Stomach smooth muscle (tissue), 2 donors: ENCODE results near the gene BCAP31.
"Not testable (repeated sequence)": the region's sequence is repeated elsewhere in the genome, so short reads cannot be mapped to it uniquely, and the experiment has no call there.

Source experiments
- H3K27ac ChIP-seq: one replicate; pipeline ENCODE4 v1.7.0; 2013; ENCODE audit warnings: mild to moderate bottlenecking, low read length, inconsistent platforms
- H3K27me3 ChIP-seq, 2 donors: one replicate each; pipeline ENCODE4 v1.7.0; 2013; ENCODE audit warnings: low read length in 2 of 2; ENCODE audit not compliant: insufficient read depth in 2 of 2, control insufficient read depth in 1 of 2
- H3K36me3 ChIP-seq, 2 donors: one replicate each; pipeline ENCODE4 v1.7.0; 2013; ENCODE audit warnings: low read length in 2 of 2; ENCODE audit not compliant: control insufficient read depth in 2 of 2, insufficient read depth in 2 of 2
- H3K4me1 ChIP-seq: one replicate; pipeline ENCODE4 v1.7.0; 2013; ENCODE audit warnings: low read length; ENCODE audit not compliant: control insufficient read depth, insufficient read depth
- H3K4me3 ChIP-seq, 2 donors: one replicate each; pipeline ENCODE4 v1.7.0; 2013; ENCODE audit warnings: low read length in 2 of 2
- H3K9ac ChIP-seq, 2 donors: one replicate each; pipeline ENCODE4 v1.7.0; 2013; ENCODE audit warnings: low read length in 2 of 2, mild to moderate bottlenecking in 1 of 2
- H3K9me3 ChIP-seq, 2 donors: one replicate each; pipeline ENCODE4 v1.7.0; 2013; ENCODE audit warnings: low read length in 2 of 2; ENCODE audit not compliant: control insufficient read depth in 2 of 2
- donor health status: healthy.
- donor health status: Pancreatic carcinoma.

BCAP31 gene

DNA sequence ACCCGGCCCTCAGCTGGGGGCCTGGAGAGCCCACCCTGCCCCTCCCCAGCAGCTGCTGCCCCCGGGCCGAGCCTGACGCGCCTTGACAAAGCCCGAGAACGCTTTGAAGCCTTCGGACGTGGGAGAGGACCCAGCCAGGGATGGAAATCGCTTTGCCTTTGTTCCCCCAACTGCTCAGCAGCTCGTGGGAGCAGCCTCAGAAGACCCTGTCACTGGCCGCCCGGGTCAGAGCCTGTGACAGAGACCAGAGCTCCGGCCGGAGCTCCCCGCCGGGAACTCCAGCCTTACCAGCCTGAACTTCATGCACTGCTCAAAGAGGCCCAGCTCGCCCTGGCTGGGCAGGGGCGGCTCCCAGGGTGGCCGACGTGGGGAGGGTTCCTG is 39.0 kb downstream of the BCAP31 start:
- Histone ChIP-seq H3K27me3 (peaks cover 0 to 2% of the 10 kb centered on the region in 2 donors), H3K27ac (no peak overlapping the region), H3K9me3 (no peaks in the 10 kb centered on the region), H3K9ac (no peak overlapping the region), H3K36me3 (no peaks in the 10 kb centered on the region), H3K4me3 (no peak overlapping the region), H3K4me1 (peaks cover 6% of the 10 kb centered on the region)

DNA sequence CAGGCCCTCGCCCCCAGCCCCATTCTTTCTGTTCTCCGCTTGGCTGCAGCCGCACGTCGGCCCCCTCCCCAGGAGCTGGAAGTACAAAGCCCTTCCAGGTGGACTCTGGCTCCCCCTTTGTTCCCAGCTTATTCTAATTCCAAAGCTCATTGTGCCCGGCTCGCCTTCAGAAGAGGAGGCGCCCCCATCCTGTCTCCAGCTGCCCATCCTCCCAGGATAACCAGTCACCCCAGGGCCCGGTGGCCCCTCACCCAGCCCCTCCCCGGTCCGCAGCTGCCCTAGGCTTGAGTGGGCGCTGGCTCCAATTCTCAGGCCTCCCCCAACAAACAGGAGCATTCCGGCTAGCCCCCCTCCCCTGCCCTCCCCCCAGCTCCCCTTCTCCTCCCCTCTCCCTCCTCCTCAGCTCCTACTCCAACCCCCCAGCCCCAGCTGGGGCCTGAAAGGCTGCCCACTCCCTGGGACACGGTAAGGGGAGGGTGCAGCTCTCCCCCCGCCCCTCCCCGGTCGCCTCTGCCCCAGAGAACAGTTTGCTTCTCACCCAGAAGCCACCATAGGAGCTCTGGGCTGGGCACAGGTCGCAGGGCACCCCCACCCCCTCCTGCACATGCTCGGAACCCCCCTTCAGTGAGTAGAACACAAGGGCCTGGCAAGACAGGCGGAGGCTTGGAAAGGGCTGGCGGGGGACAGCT is 39.6 kb downstream of the BCAP31 start:
- Histone ChIP-seq H3K9ac (no peak overlapping the region), H3K27me3 (peaks cover 0 to 4% of the 10 kb centered on the region in 2 donors), H3K27ac (no peak overlapping the region), H3K36me3 (no peaks in the 10 kb centered on the region), H3K9me3 (no peaks in the 10 kb centered on the region), H3K4me1 (peaks cover 2% of the 10 kb centered on the region), H3K4me3 (no peak overlapping the region)

DNA sequence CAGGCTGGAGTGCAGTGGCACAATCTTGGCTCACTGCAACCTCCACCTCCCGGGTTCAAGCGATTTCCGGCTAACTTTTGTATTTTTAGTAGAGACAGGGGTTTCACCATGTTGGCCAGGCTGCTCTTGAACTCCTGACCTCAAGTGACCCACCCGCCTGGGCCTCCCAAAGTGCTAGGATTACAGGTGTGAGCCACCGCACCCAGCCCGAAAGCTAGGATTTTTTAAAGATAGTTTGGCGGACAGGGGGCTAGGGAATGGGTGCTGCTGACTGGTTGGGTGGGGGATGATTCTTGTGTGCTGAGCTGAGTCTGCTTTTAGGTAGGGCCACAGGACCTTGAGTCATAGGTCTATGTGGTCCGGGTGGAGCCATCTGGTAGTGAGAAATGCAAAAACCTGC is 40.7 kb downstream of the BCAP31 start:
- not testable (repeated sequence) for H3K27ac ChIP-seq, H3K4me1 ChIP-seq, H3K4me3 ChIP-seq, H3K9ac ChIP-seq, H3K27me3 ChIP-seq, H3K36me3 ChIP-seq, H3K9me3 ChIP-seq

GRCh38 chrX:153681175-153681574 is 43.0 kb downstream of the BCAP31 start:
- H3K27me3 ChIP-seq = peaks cover 0 to 4% of the 10 kb centered on the region in 2 donors
- no peaks in the 10 kb centered on the region for H3K4me1 ChIP-seq
- no peaks in the 10 kb centered on the region for H3K36me3 ChIP-seq
- H3K4me3 ChIP-seq = no peak overlapping the region
- H3K9ac ChIP-seq = no peak overlapping the region
- H3K27ac ChIP-seq = no peak overlapping the region
- H3K9me3 ChIP-seq = no peaks in the 10 kb centered on the region

GRCh38 chrX:153674219-153674851 is 49.9 kb downstream of the BCAP31 start:
- H3K9ac ChIP-seq = no peak overlapping the region
- peaks cover 13% of the 10 kb centered on the region for H3K4me1 ChIP-seq
- peak overlapping the region; percentile 41 for H3K27ac ChIP-seq
- H3K36me3 ChIP-seq = no peaks in the 10 kb centered on the region
- no peaks in the 10 kb centered on the region for H3K9me3 ChIP-seq
- peaks cover 0 to 1% of the 10 kb centered on the region in 2 donors for H3K27me3 ChIP-seq
- peak overlapping the region in 1 of 2 donors; percentile 29 for H3K4me3 ChIP-seq

DNA sequence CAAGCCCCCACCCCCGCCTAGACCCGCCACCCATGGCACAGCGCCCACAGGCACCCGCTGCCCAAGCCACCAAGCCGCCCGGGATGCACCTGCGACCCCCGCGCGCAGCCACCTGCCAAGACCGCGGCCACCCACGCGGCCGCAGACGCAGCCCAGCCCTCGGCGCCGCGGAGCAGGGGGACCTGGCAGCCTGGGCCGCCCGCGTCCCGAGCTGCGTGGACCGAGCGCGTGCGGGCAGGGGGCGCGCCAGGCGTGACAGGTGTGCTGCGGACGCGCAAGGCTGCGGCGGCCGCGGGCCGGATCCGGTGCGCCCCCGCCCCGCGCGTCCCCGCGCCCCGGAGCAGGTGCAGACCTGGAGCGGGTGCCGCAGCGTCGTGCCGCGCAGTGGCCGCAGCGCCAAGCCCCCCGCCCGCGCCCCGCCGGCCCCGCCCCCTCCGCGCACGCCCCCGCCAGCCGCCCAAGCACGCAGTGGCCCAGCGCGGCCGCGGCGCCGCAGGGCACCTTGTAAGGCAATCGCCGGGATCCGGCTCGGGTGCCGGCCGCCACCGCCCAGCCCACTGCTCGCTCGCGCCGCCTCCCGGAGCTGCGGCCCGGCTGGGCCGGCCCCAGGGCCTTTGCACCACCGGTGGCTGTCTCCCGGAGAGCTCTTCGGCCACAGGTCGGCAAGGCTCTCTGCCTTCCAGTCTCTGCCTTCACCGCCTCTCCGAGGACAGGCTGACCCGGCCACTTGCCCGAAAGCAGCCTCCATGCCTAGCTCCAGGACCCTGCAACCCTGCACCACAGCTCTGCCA is 50.6 kb downstream of the BCAP31 start, which contains the start of gene PNCK:
Gene PNCK, minus strand, starts transcription at position 386 of the 791 bp plus-strand sequence. CDS start 737 bp downstream, outside the sequence.
- Histone ChIP-seq H3K36me3 (no peaks in the 10 kb centered on the region), H3K27ac (peak within 1 kb of the TSS; percentile 41), H3K9me3 (no peaks in the 10 kb centered on the region), H3K9ac (peak within 1 kb of the TSS; percentile 21 to 45), H3K4me1 (peaks cover 18% of the 10 kb centered on the region), H3K27me3 (peaks cover 0 to 3% of the 10 kb centered on the region in 2 donors), H3K4me3 (peak within 1 kb of the TSS; percentile 57 to 69)

DNA sequence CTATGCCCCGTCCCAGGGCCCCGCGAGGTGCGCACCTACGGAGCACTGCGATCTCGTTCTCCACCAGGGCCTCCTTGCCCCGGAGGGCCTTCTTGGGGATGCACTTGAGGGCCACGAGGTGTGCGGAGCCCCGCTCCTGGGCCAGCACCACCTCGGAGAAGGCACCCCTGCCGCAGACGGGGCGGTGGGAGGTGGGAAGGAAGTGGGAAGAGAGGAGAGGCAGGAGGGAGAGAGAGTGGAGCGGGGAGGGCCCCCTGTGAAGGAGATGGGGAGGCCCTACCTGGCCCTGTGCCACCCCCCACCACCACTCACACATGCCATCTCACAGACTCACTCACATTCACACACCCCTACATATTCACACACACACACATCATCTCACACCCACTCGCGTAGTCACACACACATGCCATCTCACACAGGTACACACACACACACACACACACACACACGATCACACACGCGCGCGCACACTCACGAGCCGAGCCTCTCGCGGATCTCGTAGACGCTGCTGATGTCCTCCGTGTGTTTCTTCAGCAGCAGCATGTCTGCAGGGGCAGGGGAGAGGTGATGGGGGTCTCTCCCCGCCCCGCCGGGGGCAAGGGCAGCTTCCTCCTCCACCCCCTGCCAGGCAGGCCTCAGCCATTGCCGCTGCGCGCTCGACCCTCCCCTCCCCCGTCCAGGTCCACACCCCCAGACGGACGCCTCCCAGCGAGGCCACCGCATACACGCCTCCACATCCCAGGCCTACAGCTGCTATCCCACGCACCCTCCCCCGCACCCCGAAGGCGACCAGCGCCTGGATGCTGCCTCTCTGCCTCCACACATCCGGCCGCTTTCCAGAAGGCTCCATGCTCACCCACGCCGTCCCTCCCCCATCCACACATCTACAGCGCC is 51.4 kb downstream of the BCAP31 start:
- peaks cover 0 to 3% of the 10 kb centered on the region in 2 donors for H3K27me3 ChIP-seq
- no peaks in the 10 kb centered on the region for H3K36me3 ChIP-seq
- peak overlapping the region; percentile 37 for H3K27ac ChIP-seq
- peaks cover 23% of the 10 kb centered on the region for H3K4me1 ChIP-seq
- H3K9me3 ChIP-seq = no peaks in the 10 kb centered on the region
- H3K9ac ChIP-seq = peak overlapping the region; percentile 21 to 45
- H3K4me3 ChIP-seq = peak overlapping the region; percentile 57 to 69

- H3K36me3 ChIP-seq = no peaks in the 10 kb centered on the region
- H3K27ac ChIP-seq = peak overlapping the region; percentile 11
- no peak overlapping the region for H3K9ac ChIP-seq
- H3K4me3 ChIP-seq = peak overlapping the region in 1 of 2 donors; percentile 69
- peaks cover 26% of the 10 kb centered on the region for H3K4me1 ChIP-seq
- H3K9me3 ChIP-seq = no peaks in the 10 kb centered on the region
- H3K27me3 ChIP-seq = peaks cover 0 to 10% of the 10 kb centered on the region in 2 donors
Measured at GRCh38 chrX:153671589-153672530, 52.3 kb downstream of the BCAP31 start.

DNA sequence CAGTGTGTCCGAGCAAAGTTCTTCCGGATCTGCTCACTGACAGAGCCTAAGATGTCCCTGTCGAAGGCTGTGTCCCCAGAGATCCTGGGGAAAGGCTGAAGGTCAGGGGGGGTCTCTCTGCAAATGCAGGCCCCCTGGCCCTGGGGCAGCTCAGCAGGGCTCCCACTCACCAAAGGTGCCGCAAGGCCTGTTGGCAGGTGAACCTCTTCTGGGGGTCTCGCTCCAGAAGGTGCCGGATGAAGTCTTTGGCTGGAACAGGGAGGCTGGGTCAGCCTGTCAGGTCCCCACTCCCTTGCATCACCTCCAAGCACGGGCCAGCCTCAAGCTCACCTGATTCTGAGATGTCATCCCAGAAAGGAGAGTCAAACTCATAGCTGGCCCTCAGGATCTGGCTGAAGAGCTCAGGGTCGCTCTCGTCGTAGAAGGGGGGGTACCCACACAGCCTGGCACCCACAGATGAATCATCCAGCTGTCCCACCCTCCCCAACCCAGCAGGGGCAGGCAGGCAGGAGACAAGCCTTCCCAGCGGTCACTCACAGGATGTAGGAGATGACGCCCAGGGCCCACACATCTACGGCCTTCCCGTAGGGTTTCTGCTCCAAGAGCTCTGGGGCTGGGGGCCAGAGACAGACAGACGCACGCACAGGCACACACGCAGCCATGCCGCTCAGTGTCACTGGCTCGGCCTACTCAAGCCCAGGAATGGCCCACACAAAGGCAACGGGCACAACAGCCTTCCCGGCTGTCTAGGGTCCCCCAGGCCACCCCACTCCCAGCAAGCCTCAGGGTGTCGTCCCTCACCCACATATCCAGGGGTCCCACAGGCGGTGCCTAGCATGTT is 53.2 kb downstream of the BCAP31 start:
- Histone ChIP-seq H3K27me3 (peaks cover 0 to 12% of the 10 kb centered on the region in 2 donors), H3K9me3 (no peaks in the 10 kb centered on the region), H3K9ac (no peak overlapping the region), H3K4me1 (peaks cover 26% of the 10 kb centered on the region), H3K27ac (no peak overlapping the region), H3K36me3 (no peaks in the 10 kb centered on the region), H3K4me3 (no peak overlapping the region)
